Measurements from ENCODE around the gene HAO2.

DNA sequence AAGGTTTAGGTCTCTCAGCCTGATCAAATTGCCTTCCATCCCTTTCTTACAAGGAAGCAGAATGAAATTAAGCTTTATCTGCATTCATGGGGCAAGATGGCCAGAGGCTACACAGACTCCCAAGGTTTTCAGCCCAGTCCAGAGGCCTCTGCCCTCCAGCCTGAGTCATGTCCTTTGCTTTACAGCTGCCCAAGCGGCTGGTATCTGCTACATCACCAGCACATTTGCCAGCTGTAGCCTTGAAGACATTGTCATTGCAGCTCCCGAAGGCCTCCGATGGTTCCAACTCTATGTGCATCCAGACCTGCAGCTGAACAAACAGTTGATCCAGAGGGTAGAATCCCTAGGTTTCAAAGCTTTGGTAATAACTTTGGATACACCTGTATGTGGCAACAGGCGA is 16.0 kb downstream of the HAO2 start:
- TF ChIP-seq, protein P1, sequence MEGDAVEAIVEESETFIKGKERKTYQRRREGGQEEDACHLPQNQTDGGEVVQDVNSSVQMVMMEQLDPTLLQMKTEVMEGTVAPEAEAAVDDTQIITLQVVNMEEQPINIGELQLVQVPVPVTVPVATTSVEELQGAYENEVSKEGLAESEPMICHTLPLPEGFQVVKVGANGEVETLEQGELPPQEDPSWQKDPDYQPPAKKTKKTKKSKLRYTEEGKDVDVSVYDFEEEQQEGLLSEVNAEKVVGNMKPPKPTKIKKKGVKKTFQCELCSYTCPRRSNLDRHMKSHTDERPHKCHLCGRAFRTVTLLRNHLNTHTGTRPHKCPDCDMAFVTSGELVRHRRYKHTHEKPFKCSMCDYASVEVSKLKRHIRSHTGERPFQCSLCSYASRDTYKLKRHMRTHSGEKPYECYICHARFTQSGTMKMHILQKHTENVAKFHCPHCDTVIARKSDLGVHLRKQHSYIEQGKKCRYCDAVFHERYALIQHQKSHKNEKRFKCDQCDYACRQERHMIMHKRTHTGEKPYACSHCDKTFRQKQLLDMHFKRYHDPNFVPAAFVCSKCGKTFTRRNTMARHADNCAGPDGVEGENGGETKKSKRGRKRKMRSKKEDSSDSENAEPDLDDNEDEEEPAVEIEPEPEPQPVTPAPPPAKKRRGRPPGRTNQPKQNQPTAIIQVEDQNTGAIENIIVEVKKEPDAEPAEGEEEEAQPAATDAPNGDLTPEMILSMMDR (IDR thresholded peaks at IDR 0.05; ENCODE audit: borderline replicate concordance, extremely low read depth, low read length, poor library complexity, severe bottlenecking) = no peak
- TF ChIP-seq EZH2 (IDR thresholded peaks at IDR 0.05; ENCODE audit: borderline replicate concordance, low read depth, low read length, severe bottlenecking) = no peak
